Stimulated activated CD8-positive, alpha-beta memory T cell treated with anti-CD3 and anti-CD28 coated beads, Interleukin-2, amount 100 ng/mL, for 48 hours (primary cell): Measurements from ENCODE around the gene HSD11B1L.

Source experiments
- DNase-seq, 2 donors: peaks; one replicate each; pipeline ENCODE4 v3.0.0-alpha.2; 2020; ENCODE audit warnings: low read depth in 2 of 2

Gene HSD11B1L

GRCh38 chr19:5666921-5667610 lies 13.8 kb upstream of the HSD11B1L start:
- no peak for DNase-seq

- DNase-seq = no peak
Measured at GRCh38 chr19:5667751-5668271, 13.0 kb upstream of the HSD11B1L start.

GRCh38 chr19:5669212-5669611 lies 11.6 kb upstream of the HSD11B1L start:
- no peak for DNase-seq

- DNase-seq = no peak
Measured at GRCh38 chr19:5671600-5671999, 9.2 kb upstream of the HSD11B1L start.

GRCh38 chr19:5672708-5673459 lies 7.9 kb upstream of the HSD11B1L start:
- DNase-seq = no peak

- DNase-seq = no peak
Measured at GRCh38 chr19:5673752-5674151, 7.1 kb upstream of the HSD11B1L start.

- DNase-seq = no peak
Measured at GRCh38 chr19:5674714-5675113, 6.1 kb upstream of the HSD11B1L start.

GRCh38 chr19:5676105-5676771 lies 4.6 kb upstream of the HSD11B1L start:
- DNase-seq = no peak

GRCh38 chr19:5676772-5677105 lies 4.1 kb upstream of the HSD11B1L start:
- DNase-seq = no peak

GRCh38 chr19:5677136-5677535 lies 3.7 kb upstream of the HSD11B1L start:
- DNase-seq = no peak

- no peak for DNase-seq
Measured at GRCh38 chr19:5677580-5677979, 3.2 kb upstream of the HSD11B1L start.

GRCh38 chr19:5678071-5678718 lies 2.6 kb upstream of the HSD11B1L start:
- no peak for DNase-seq

- no peak for DNase-seq
Measured at GRCh38 chr19:5679289-5680083, 1.3 kb upstream of the HSD11B1L start.

GRCh38 chr19:5680084-5680436 lies 767 bp upstream of the HSD11B1L start:
- no peak for DNase-seq

- DNase-seq = no peak
Measured at GRCh38 chr19:5681391-5682106, 722 bp downstream of the HSD11B1L start.

GRCh38 chr19:5682107-5682482 lies 1.3 kb downstream of the HSD11B1L start:
- DNase-seq = no peak

GRCh38 chr19:5683177-5683886 lies 2.5 kb downstream of the HSD11B1L start:
- no peak for DNase-seq

- no peak for DNase-seq
Measured at GRCh38 chr19:5684694-5685430, 4.0 kb downstream of the HSD11B1L start.

- DNase-seq = no peak
Measured at GRCh38 chr19:5686326-5686646, 5.5 kb downstream of the HSD11B1L start.
